PC-9 (cell line): ENCODE results near the gene EOMES.

ENCODE experiments used
- CTCF ChIP-seq: fragments of 200-600 bp; sonication (generic); conservative IDR thresholded peaks from 2 replicates; pipeline ENCODE4 v1.6.1; 2017; ENCODE audit warnings: mixed run types, antibody characterized with exemption, mild to moderate bottlenecking, moderate library complexity
- EZH2 ChIP-seq: fragments of 200-600 bp; sonication (generic); IDR thresholded peaks from 2 replicates; pipeline ENCODE4 v1.8.0; 2017; ENCODE audit warnings: antibody characterized with exemption, low read depth

- TF ChIP-seq CTCF = no peak
- TF ChIP-seq EZH2 = no peak
These were observed 35.5 kb downstream of the EOMES start for GRCh38 chr3:27686642-27687041.
